ENCODE data around the gene POLD1.
A peak's percentile ranks its signal among the peaks of the same experiment; 100 is the strongest.
"Not testable (repeated sequence)": the region's sequence is repeated elsewhere in the genome, so short reads cannot be mapped to it uniquely, and the experiment has no call there.

POLD1 gene

GRCh38 chr19:50381881-50382729 lies 2.0 kb upstream of the POLD1 start:
- TF ChIP-seq CTCF (conservative IDR thresholded peaks at IDR 0.05): no peak
- H3K27ac ChIP-seq: no peak overlapping the region

- TF ChIP-seq CTCF (conservative IDR thresholded peaks at IDR 0.05): no peak
- H3K27ac ChIP-seq: peak overlapping the region; percentile 75
These were observed 921 bp upstream of the POLD1 start for GRCh38 chr19:50383001-50383851.

- no peak for TF ChIP-seq CTCF (conservative IDR thresholded peaks at IDR 0.05)
- H3K27ac ChIP-seq: peak overlapping the region; percentile 75
These were observed 763 bp downstream of the POLD1 start for GRCh38 chr19:50384685-50385535.

GRCh38 chr19:50387176-50387867 lies 3.2 kb downstream of the POLD1 start:
- H3K27ac ChIP-seq: no peak overlapping the region
- TF ChIP-seq CTCF (conservative IDR thresholded peaks at IDR 0.05): no peak

GRCh38 chr19:50387868-50388245 lies 3.7 kb downstream of the POLD1 start:
- TF ChIP-seq CTCF (conservative IDR thresholded peaks at IDR 0.05): no peak
- no peak overlapping the region for H3K27ac ChIP-seq

- H3K27ac ChIP-seq: not testable (repeated sequence)
These were observed 6.1 kb downstream of the POLD1 start for GRCh38 chr19:50390295-50390694.

GRCh38 chr19:50390952-50391351 lies 6.8 kb downstream of the POLD1 start:
- H3K27ac ChIP-seq: not testable (repeated sequence)
